AG04449 (cell line): Measurements from ENCODE around the gene ITGA11.

Experiments
- CTCF ChIA-PET: fragments of 350-600 bp; formaldehyde crosslinking; extraction: SDS; loops from one replicate; lab custom pipeline; 2021; ENCODE audit warnings: antibody characterized with exemption; lab: Yijun Ruan, JAX
- POLR2A ChIA-PET: fragments of 400-600, 350-600 bp; formaldehyde crosslinking; extraction: SDS; loops from one replicate; lab custom pipeline; 2020; ENCODE audit warnings: antibody characterized with exemption, inconsistent platforms; lab: Yijun Ruan, JAX
- DNase-seq: peaks from one replicate; pipeline ENCODE4 v3.0.0-alpha.2; 2010; ENCODE audit warnings: low read depth, low spot score
- H3K4me3 ChIP-seq: 2 replicates; pipeline ENCODE4 v1.5.1; 2011; ENCODE audit warnings: low read depth, mild to moderate bottlenecking, control low read depth, low read length
- CTCF ChIP-seq: IDR thresholded peaks from one replicate; pipeline ENCODE4 v1.5.1; 2011; ENCODE audit warnings: mild to moderate bottlenecking, moderate library complexity, low read length, control low read depth, inconsistent platforms; ENCODE audit not compliant: insufficient read depth; ENCODE audit errors: missing control alignments

The ITGA11 gene

GRCh38 chr15:68417051-68417450 lies 14.9 kb downstream of the ITGA11 start:
- POLR2A ChIA-PET, result no interaction called here
- CTCF ChIA-PET, result interaction anchor here (1.2 to 1.8 kb wide), 4 partner anchors 10 to 257 kb away, joined by 4 to 10 read pairs (median 5); no protein-coding TSS in a partner anchor
- DNase-seq, result no peak
- H3K4me3 ChIP-seq, result no peak overlapping the region
- TF ChIP-seq CTCF, result no peak

- CTCF ChIA-PET, result interaction anchor here (1.0 to 1.5 kb wide), 3 partner anchors 34 to 258 kb away, joined by 3 read pairs; no protein-coding TSS in a partner anchor
- TF ChIP-seq CTCF, result no peak
- DNase-seq, result no peak
- POLR2A ChIA-PET, result no interaction called here
- no peak overlapping the region for H3K4me3 ChIP-seq
Measured at GRCh38 chr15:68416158-68416535, 15.8 kb downstream of the ITGA11 start.

GRCh38 chr15:68415501-68416157 lies 16.3 kb downstream of the ITGA11 start:
- no peak for DNase-seq
- POLR2A ChIA-PET, result interaction anchor here (0.6 kb wide), 1 partner anchor 31 kb away, joined by 3 read pairs; no protein-coding TSS in a partner anchor
- no peak overlapping the region for H3K4me3 ChIP-seq
- no peak for TF ChIP-seq CTCF
- CTCF ChIA-PET, result interaction anchor here (1.0 to 1.5 kb wide), 4 partner anchors 33 to 258 kb away, joined by 3 read pairs; no protein-coding TSS in a partner anchor

GRCh38 chr15:68415061-68415460 lies 16.9 kb downstream of the ITGA11 start:
- POLR2A ChIA-PET, result interaction anchor here (0.6 kb wide), 1 partner anchor 31 kb away, joined by 3 read pairs; no protein-coding TSS in a partner anchor
- no peak for DNase-seq
- H3K4me3 ChIP-seq, result no peak overlapping the region
- CTCF ChIA-PET, result interaction anchor here (1.0 to 1.5 kb wide), 3 partner anchors 109 to 259 kb away, joined by 3 read pairs; no protein-coding TSS in a partner anchor
- TF ChIP-seq CTCF, result no peak

- ChIA-PET POLR2A (interaction anchor here (0.6 kb wide), 1 partner anchor 30 kb away, joined by 3 read pairs; no protein-coding TSS in a partner anchor), CTCF (interaction anchor here (1.2 kb wide), 1 partner anchor 108 kb away, joined by 3 read pairs; no protein-coding TSS in a partner anchor)
- no peak for TF ChIP-seq CTCF
- DNase-seq, result no peak
- H3K4me3 ChIP-seq, result no peak overlapping the region
Measured at GRCh38 chr15:68414591-68414990, 17.4 kb downstream of the ITGA11 start.

- H3K4me3 ChIP-seq, result no peak overlapping the region
- TF ChIP-seq CTCF, result no peak
- ChIA-PET CTCF (interaction anchor here (1.2 kb wide), 1 partner anchor 108 kb away, joined by 3 read pairs; no protein-coding TSS in a partner anchor), POLR2A (no interaction called here)
- no peak for DNase-seq
Measured at GRCh38 chr15:68414206-68414555, 17.8 kb downstream of the ITGA11 start.
